ENCODE measurements around the gene TRIM17.

DNA sequence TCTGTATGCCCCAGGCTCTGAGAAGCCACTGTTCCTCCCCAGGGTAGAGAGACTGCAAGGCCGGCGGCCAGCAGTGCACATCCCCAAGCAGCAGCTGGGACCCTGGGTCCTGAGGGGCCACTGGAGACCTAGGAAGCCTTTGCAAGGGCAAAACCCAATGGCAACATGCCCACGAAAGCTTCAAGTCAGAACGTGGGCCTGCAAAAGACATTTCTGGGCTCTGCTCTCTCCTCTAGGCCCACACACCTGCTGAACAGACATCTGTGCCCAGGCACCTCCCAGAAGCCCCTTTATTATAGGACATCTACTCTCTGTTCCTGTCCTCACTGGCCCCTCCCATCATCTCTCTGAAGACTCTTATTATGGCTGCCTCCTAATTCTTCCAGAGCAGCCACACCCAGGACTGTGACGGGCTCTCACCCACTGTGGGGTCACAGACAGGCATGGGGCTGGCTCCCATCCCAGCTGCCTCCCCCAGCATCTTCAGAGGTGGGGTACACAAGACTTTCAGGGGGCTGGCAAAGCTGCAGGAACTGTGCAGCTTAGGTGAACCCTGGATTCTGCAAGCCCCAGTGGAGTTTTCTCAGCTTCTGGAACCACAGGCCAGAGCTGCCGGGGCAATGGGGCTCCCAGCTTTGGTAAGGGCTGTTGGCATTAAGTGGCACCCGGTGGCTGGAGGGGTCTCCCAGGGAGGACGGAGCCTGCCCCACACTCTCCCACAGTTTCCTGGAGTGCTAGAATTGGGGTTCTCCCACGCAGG lies 22.7 kb downstream of the TRIM17 start:
- TF ChIP-seq ZNF274 (CRISPR knock-in tag; IDR thresholded peaks at IDR 0.05) (no peak), FOXM1 (CRISPR knock-in tag; IDR thresholded peaks at IDR 0.05) (no peak), ISL2 (CRISPR knock-in tag; IDR thresholded peaks at IDR 0.05) (no peak), ZNF24 (IDR thresholded peaks at IDR 0.05) (no peak), USF2 (IDR thresholded peaks at IDR 0.05; ENCODE audit: low read depth, low read length) (no peak), USF2 (CRISPR knock-in tag; IDR thresholded peaks at IDR 0.05; ENCODE audit: borderline replicate concordance) (no peak), POLR2A (IDR thresholded peaks at IDR 0.05; ENCODE audit: insufficient read depth in 1 of 2, low read depth in 2 of 2, low read length in 2 of 2) (no peak), IRX3 (CRISPR knock-in tag; IDR thresholded peaks at IDR 0.05; ENCODE audit: borderline replicate concordance, low read depth) (no peak), RBFOX2 (IDR thresholded peaks at IDR 0.05; ENCODE audit: low read depth, low read length) (no peak), TAF1 (CRISPR knock-in tag; IDR thresholded peaks at IDR 0.05) (no peak), MXI1 (IDR thresholded peaks at IDR 0.05; ENCODE audit: borderline replicate concordance, low read depth, low read length) (no peak), FOXJ3 (CRISPR knock-in tag; IDR thresholded peaks at IDR 0.05; ENCODE audit: borderline replicate concordance) (no peak), ZNF782 (CRISPR knock-in tag; IDR thresholded peaks at IDR 0.05; ENCODE audit: borderline replicate concordance) (no peak)
- TF ChIP-seq, protein P1, sequence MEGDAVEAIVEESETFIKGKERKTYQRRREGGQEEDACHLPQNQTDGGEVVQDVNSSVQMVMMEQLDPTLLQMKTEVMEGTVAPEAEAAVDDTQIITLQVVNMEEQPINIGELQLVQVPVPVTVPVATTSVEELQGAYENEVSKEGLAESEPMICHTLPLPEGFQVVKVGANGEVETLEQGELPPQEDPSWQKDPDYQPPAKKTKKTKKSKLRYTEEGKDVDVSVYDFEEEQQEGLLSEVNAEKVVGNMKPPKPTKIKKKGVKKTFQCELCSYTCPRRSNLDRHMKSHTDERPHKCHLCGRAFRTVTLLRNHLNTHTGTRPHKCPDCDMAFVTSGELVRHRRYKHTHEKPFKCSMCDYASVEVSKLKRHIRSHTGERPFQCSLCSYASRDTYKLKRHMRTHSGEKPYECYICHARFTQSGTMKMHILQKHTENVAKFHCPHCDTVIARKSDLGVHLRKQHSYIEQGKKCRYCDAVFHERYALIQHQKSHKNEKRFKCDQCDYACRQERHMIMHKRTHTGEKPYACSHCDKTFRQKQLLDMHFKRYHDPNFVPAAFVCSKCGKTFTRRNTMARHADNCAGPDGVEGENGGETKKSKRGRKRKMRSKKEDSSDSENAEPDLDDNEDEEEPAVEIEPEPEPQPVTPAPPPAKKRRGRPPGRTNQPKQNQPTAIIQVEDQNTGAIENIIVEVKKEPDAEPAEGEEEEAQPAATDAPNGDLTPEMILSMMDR (CRISPR knock-in tag; IDR thresholded peaks at IDR 0.05), result no peak
